ENCODE data around the gene SSBP2.
"Not testable (repeated sequence)": the region's sequence is repeated elsewhere in the genome, so short reads cannot be mapped to it uniquely, and the experiment has no call there.

The SSBP2 gene

DNA sequence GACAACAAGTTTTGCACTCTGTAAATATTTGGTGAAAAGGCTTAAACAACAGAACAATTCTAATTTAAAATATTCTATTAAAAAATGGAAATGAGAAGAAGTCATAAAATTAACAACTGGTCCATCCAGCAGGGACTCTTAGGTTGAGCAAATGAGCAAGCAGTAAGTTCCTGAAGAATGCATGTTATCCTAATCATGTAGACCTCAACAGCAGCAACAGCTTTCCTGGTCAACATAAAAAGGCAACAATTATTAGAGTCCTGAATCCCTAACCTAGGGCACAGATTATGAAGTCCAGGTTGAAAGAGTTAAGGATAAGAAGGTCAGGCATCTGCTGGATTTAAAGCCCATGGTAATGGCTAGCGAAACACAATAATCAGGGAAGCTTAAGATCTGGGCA, 120.9 kb downstream of the SSBP2 start:
- no peaks in the 10 kb centered on the region for H3K27me3 ChIP-seq (ENCODE audit: control insufficient read depth in 1 of 2, insufficient read depth in 2 of 2, low read length in 2 of 2)
- H3K36me3 ChIP-seq (ENCODE audit: insufficient read depth, low read length): peaks cover 4% of the 10 kb centered on the region
- no peak overlapping the region for H3K27ac ChIP-seq (ENCODE audit: low read depth, low read length)
- H3K9me3 ChIP-seq (ENCODE audit: low read length): no peaks in the 10 kb centered on the region
- H3K4me3 ChIP-seq (ENCODE audit: low read depth in 1 of 2, low read length in 2 of 2): no peak overlapping the region
- H3K4me1 ChIP-seq (ENCODE audit: insufficient read depth, low read length): no peaks in the 10 kb centered on the region
- H3K9ac ChIP-seq (ENCODE audit: low read length): no peak overlapping the region

DNA sequence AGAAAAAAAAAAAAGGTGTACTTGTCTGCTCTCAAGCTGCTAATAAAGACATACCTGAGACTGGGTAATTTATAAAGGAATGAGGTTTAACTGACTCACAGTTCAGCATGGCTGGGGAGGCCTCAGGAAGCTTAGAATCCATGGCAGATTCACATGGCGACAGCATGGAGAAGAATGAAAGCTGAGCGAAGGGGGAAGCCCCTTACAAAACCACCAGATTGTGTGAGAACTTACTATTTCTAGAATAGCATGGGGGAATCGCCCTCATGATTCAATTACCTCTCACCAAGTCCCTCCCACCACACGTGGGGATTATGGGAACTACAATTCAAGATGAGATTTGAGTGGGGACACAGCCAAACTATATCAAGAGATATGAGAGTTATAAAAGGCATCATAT, 122.8 kb downstream of the SSBP2 start:
- not testable (repeated sequence) for H3K4me1 ChIP-seq (ENCODE audit: insufficient read depth, low read length); H3K9ac ChIP-seq (ENCODE audit: low read length); H3K36me3 ChIP-seq (ENCODE audit: insufficient read depth, low read length); H3K27ac ChIP-seq (ENCODE audit: low read depth, low read length); H3K9me3 ChIP-seq (ENCODE audit: low read length); H3K4me3 ChIP-seq (ENCODE audit: low read depth in 1 of 2, low read length in 2 of 2); H3K27me3 ChIP-seq (ENCODE audit: control insufficient read depth in 1 of 2, insufficient read depth in 2 of 2, low read length in 2 of 2)

DNA sequence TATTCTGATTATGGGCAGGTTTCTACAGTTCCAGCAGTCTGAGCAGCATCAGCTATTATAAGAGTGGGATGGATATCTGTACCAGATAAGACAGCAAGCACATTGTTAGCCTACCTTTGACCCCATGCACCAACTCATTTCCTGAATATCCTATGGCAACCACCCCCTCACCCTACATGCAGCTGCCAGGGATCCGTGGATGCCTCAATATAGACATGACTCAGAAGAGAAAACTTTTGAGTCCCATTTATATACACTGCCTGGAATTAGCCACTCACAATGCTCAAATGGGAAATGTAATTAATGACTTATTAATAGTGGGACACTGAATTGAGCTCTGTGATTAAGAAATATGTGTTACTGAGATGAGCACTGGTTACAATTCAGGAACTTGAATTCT, 124.4 kb downstream of the SSBP2 start:
- Histone ChIP-seq H3K27ac (ENCODE audit: low read depth, low read length) (no peak overlapping the region), H3K4me3 (ENCODE audit: low read depth in 1 of 2, low read length in 2 of 2) (no peak overlapping the region), H3K27me3 (ENCODE audit: control insufficient read depth in 1 of 2, insufficient read depth in 2 of 2, low read length in 2 of 2) (no peaks in the 10 kb centered on the region), H3K9ac (ENCODE audit: low read length) (no peak overlapping the region), H3K4me1 (ENCODE audit: insufficient read depth, low read length) (no peaks in the 10 kb centered on the region), H3K9me3 (ENCODE audit: low read length) (no peaks in the 10 kb centered on the region), H3K36me3 (ENCODE audit: insufficient read depth, low read length) (peaks cover 4% of the 10 kb centered on the region)

DNA sequence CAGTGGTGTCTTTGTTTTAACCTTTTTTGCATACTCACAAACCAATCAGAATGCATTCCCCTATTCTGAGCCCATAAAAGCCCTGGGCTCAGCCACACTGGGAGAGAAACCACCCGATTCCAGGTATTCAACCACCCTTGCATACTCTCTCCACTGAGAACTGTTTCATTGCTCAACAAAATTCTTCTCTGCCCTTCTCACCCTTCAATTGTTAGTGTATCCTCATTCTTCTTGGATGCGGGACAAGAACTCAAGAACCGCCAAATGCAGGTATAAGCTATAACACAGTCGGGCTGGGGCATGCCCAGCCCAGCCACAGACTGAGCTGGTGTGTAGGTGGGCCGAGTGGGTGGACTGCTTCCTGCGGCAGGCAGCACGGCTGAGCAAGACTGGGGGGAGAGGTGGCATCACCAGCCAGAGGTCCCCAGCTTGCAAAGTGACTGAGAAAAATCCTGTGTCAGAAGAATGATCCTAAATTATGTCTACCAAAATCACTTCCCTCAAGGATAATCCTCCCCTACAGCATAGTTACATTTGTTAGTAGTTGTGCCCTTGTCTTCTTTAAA, 141.0 kb downstream of the SSBP2 start:
- Histone ChIP-seq H3K36me3 (ENCODE audit: insufficient read depth, low read length) (peaks cover 6% of the 10 kb centered on the region), H3K27ac (ENCODE audit: low read depth, low read length) (no peak overlapping the region), H3K9ac (ENCODE audit: low read length) (no peak overlapping the region), H3K27me3 (ENCODE audit: control insufficient read depth in 1 of 2, insufficient read depth in 2 of 2, low read length in 2 of 2) (no peaks in the 10 kb centered on the region), H3K4me1 (ENCODE audit: insufficient read depth, low read length) (no peaks in the 10 kb centered on the region), H3K4me3 (ENCODE audit: low read depth in 1 of 2, low read length in 2 of 2) (no peak overlapping the region), H3K9me3 (ENCODE audit: low read length) (no peaks in the 10 kb centered on the region)

DNA sequence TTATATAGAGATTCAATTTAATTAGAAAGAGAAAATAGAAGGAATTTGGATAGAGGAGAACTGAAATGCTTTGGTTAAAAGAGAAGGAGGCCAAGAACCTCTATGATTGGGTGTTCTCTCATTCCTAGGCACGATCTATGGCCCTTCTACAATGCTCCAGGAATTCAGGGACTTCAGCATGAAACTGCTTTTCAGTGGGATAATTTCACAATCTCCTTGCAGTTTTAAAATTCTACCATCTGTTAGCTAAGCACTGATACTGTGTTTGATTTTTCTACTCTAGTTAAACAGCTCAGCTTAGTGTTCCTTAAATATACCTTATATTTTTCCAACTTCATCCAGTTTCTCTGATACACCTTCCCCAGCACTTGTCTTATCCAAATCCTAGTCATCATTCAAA, 141.9 kb downstream of the SSBP2 start:
- no peak overlapping the region for H3K4me3 ChIP-seq (ENCODE audit: low read depth in 1 of 2, low read length in 2 of 2)
- no peak overlapping the region for H3K9ac ChIP-seq (ENCODE audit: low read length)
- H3K27ac ChIP-seq (ENCODE audit: low read depth, low read length): no peak overlapping the region
- H3K36me3 ChIP-seq (ENCODE audit: insufficient read depth, low read length): peaks cover 6% of the 10 kb centered on the region
- no peaks in the 10 kb centered on the region for H3K4me1 ChIP-seq (ENCODE audit: insufficient read depth, low read length)
- no peaks in the 10 kb centered on the region for H3K27me3 ChIP-seq (ENCODE audit: control insufficient read depth in 1 of 2, insufficient read depth in 2 of 2, low read length in 2 of 2)
- H3K9me3 ChIP-seq (ENCODE audit: low read length): no peaks in the 10 kb centered on the region

DNA sequence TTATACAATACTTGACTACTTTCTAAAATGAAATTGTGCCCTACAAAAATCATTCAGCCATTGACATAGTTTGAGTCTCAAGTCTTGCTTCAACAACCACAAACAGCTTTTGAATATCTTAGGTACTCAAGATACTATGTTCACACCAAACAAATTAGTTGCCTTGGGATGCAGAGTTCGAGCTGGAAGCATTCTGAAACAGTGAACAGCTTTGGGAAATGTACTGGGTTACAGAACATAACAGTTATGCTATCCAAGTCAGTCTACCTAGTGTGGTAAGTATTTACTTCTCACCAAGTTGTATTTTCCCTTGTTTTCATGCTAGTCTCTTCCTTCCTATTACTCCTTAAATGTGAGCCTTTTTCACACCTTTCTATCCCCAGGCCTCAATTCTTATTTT, 143.2 kb downstream of the SSBP2 start:
- Histone ChIP-seq H3K27ac (ENCODE audit: low read depth, low read length) (no peak overlapping the region), H3K4me3 (ENCODE audit: low read depth in 1 of 2, low read length in 2 of 2) (no peak overlapping the region), H3K27me3 (ENCODE audit: control insufficient read depth in 1 of 2, insufficient read depth in 2 of 2, low read length in 2 of 2) (no peaks in the 10 kb centered on the region), H3K9me3 (ENCODE audit: low read length) (no peaks in the 10 kb centered on the region), H3K4me1 (ENCODE audit: insufficient read depth, low read length) (no peaks in the 10 kb centered on the region), H3K9ac (ENCODE audit: low read length) (no peak overlapping the region), H3K36me3 (ENCODE audit: insufficient read depth, low read length) (peaks cover 12% of the 10 kb centered on the region)

DNA sequence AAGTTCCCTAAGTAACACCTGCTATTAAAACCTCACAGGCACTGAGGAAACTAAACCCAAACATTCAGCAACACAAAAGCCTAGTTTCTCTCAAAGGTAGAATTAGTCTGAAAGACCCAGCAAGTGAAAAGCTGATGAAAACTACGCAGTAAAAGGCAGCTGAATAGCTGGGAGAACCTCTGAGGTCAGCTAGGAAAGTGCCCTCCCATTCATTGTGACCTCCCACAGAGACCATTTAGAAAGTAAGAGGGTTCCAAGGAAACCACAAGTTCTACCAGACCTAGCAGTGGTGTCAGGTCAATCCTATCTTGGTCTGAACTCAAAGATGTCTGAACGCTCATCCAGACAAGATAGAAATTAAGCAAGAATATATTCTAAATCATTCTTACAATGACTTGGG, 144.7 kb downstream of the SSBP2 start:
- Histone ChIP-seq H3K27ac (ENCODE audit: low read depth, low read length) (no peak overlapping the region), H3K4me1 (ENCODE audit: insufficient read depth, low read length) (no peaks in the 10 kb centered on the region), H3K4me3 (ENCODE audit: low read depth in 1 of 2, low read length in 2 of 2) (no peak overlapping the region), H3K36me3 (ENCODE audit: insufficient read depth, low read length) (peaks cover 12% of the 10 kb centered on the region), H3K9ac (ENCODE audit: low read length) (no peak overlapping the region), H3K9me3 (ENCODE audit: low read length) (no peaks in the 10 kb centered on the region), H3K27me3 (ENCODE audit: control insufficient read depth in 1 of 2, insufficient read depth in 2 of 2, low read length in 2 of 2) (no peaks in the 10 kb centered on the region)

DNA sequence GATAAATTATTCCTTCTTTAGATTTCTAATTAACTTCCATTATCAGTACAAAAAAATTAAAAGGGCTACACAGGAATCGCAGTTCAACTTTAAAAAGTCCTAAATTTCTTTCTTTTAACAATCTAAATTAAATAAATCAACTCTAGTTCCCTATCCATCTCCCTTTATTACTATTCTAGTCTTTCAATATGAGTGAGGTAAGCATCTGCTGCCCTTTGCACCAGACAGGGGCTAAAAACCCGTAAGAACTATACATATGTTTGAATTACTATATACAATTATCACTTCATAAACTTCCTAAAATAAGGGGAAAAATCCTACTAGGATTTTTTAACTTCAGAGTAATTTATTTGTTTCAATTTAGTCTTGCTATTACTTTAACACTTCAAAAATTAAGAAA, 145.6 kb downstream of the SSBP2 start:
- no peaks in the 10 kb centered on the region for H3K27me3 ChIP-seq (ENCODE audit: control insufficient read depth in 1 of 2, insufficient read depth in 2 of 2, low read length in 2 of 2)
- peaks cover 12% of the 10 kb centered on the region for H3K36me3 ChIP-seq (ENCODE audit: insufficient read depth, low read length)
- H3K27ac ChIP-seq (ENCODE audit: low read depth, low read length): no peak overlapping the region
- H3K4me1 ChIP-seq (ENCODE audit: insufficient read depth, low read length): no peaks in the 10 kb centered on the region
- no peak overlapping the region for H3K4me3 ChIP-seq (ENCODE audit: low read depth in 1 of 2, low read length in 2 of 2)
- H3K9me3 ChIP-seq (ENCODE audit: low read length): no peaks in the 10 kb centered on the region
- no peak overlapping the region for H3K9ac ChIP-seq (ENCODE audit: low read length)

DNA sequence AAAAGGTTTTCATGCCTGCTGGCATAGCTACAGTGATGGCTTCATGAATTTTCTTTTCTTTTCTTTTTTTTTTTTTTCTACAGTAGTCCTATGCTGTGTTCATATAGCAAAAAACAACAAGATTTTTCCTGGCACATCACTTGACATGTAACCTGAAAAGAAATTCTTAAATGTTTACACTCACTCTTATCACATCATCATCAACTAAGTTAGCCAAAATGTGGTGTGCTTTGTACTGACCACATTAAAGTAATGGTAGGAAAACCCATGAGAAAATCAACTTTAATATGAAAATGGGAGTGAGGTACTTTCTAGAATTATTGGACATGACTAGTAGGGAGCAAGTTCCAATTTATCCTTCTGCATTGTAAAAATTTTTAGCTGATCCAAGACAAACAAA, 146.7 kb downstream of the SSBP2 start:
- Histone ChIP-seq H3K4me1 (ENCODE audit: insufficient read depth, low read length) (no peaks in the 10 kb centered on the region), H3K36me3 (ENCODE audit: insufficient read depth, low read length) (peaks cover 7% of the 10 kb centered on the region), H3K27ac (ENCODE audit: low read depth, low read length) (no peak overlapping the region), H3K4me3 (ENCODE audit: low read depth in 1 of 2, low read length in 2 of 2) (no peak overlapping the region), H3K9ac (ENCODE audit: low read length) (no peak overlapping the region), H3K9me3 (ENCODE audit: low read length) (no peaks in the 10 kb centered on the region), H3K27me3 (ENCODE audit: control insufficient read depth in 1 of 2, insufficient read depth in 2 of 2, low read length in 2 of 2) (no peaks in the 10 kb centered on the region)

DNA sequence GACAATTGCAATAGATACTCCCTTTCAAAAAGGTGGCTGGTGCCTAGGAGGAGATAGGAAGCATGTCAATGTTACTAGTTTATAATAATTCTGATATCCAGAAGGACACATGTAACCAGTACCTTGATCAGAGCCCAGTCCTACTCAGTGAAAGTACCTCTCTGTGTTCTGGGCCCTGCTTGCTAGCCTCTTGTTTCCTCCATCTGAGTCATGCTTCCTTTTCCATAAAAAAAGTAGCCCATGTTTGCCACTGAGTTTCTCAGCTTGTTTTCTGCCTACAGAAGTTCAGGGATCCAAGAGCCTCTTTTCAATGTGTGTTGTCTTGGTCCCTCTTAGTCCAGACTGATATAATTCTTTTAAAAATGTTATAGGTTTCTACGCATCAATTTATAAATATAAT, 149.0 kb downstream of the SSBP2 start:
- H3K27me3 ChIP-seq (ENCODE audit: control insufficient read depth in 1 of 2, insufficient read depth in 2 of 2, low read length in 2 of 2): no peaks in the 10 kb centered on the region
- no peak overlapping the region for H3K27ac ChIP-seq (ENCODE audit: low read depth, low read length)
- no peak overlapping the region for H3K4me3 ChIP-seq (ENCODE audit: low read depth in 1 of 2, low read length in 2 of 2)
- H3K36me3 ChIP-seq (ENCODE audit: insufficient read depth, low read length): peaks cover 11% of the 10 kb centered on the region
- H3K9ac ChIP-seq (ENCODE audit: low read length): no peak overlapping the region
- H3K4me1 ChIP-seq (ENCODE audit: insufficient read depth, low read length): no peaks in the 10 kb centered on the region
- H3K9me3 ChIP-seq (ENCODE audit: low read length): no peaks in the 10 kb centered on the region

DNA sequence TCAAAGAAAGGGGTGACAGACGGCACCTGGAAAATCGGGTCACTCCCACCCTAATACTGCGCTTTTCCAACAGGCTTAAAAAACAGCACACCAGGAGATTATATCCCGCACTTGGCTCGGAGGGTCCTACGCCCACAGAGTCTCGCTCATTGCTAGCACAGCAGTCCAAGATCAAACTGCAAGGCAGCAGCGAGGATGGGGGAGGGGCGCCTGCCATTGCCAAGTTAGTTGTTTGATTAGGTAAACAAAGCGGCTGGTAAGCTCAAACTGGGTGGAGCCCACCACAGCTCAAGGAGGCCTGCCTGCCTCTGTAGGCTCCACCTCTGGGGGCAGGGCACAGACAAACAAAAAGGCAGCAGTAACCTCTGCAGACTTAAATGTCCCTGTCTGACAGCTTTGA, 158.8 kb downstream of the SSBP2 start:
- not testable (repeated sequence) for H3K36me3 ChIP-seq (ENCODE audit: insufficient read depth, low read length); H3K9me3 ChIP-seq (ENCODE audit: low read length); H3K27me3 ChIP-seq (ENCODE audit: control insufficient read depth in 1 of 2, insufficient read depth in 2 of 2, low read length in 2 of 2); H3K4me1 ChIP-seq (ENCODE audit: insufficient read depth, low read length); H3K9ac ChIP-seq (ENCODE audit: low read length); H3K4me3 ChIP-seq (ENCODE audit: low read depth in 1 of 2, low read length in 2 of 2); H3K27ac ChIP-seq (ENCODE audit: low read depth, low read length)

DNA sequence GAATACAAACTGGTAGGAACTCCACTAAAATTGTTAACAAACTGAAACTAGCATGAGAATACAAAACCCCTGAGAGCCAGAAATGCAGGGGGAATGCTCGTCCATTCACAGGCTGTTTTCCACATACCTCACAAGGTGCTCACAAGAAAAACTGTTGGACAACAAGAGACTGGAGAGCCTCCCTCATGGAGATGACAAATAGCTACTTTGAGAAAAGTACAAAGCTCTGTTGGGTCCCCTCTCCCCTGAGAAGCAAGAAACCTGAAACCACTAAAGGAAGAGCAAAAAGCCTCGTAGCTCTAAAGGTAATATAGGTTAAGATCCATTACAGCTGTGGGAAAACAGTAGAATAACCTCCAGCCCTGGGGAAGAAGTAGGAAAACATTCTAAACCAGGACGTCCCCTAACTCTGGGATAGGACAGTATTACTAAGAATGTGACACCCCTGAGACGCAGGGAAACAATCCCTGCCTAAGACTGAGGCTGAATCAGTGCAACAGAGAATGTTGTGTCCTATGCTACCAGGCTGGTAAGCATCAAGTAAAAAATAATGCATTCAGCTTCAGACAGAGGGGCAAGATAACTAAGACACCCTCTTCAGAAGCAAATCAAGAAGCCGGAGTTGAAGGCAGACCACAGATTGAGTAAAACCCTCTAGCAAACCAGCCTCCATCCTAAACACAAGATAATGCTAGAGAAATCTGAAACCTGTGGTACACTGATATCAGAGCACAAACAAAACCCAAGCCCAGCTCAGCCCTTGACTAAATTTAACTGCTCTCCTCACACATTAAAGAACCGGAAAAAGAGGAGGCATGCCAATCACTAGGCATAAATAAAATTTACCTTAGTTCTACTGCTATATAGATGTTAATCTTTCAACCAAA, 160.2 kb downstream of the SSBP2 start:
- Histone ChIP-seq H3K4me1 (ENCODE audit: insufficient read depth, low read length) (no peaks in the 10 kb centered on the region), H3K4me3 (ENCODE audit: low read depth in 1 of 2, low read length in 2 of 2) (no peak overlapping the region), H3K27me3 (ENCODE audit: control insufficient read depth in 1 of 2, insufficient read depth in 2 of 2, low read length in 2 of 2) (no peaks in the 10 kb centered on the region), H3K9ac (ENCODE audit: low read length) (no peak overlapping the region), H3K9me3 (ENCODE audit: low read length) (no peaks in the 10 kb centered on the region), H3K36me3 (ENCODE audit: insufficient read depth, low read length) (no peaks in the 10 kb centered on the region), H3K27ac (ENCODE audit: low read depth, low read length) (no peak overlapping the region)

Data from muscle layer of colon (tissue), 2 donors.